ENCODE measurements around the gene TRAPPC13.

DNA sequence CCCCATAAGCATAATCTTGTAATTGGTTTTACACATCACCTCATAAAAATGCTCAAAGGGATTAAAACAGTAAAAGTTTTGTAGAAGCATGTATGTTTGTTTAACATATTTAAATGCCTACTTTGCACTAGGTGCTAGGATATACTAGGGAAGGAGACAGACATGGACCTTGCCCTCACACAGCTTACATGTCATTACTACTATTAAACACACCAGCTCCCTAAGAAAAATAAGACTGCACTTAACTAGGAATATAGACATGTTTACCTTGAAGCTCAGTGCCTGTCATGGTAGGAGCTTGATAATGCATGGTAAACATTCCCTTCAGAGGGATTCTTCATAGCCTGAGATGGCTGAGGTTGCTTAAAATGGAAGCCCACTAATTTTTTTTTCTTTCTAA, 6.2 kb downstream of the TRAPPC13 start:
- TF ChIP-seq CTCF (conservative IDR thresholded peaks at IDR 0.05; ENCODE audit: low read depth, low read length): no peak
- no peak for TF ChIP-seq EZH2 (IDR thresholded peaks at IDR 0.05; ENCODE audit: borderline replicate concordance, low read depth, low read length, poor library complexity, severe bottlenecking)
